Measurements from ENCODE around the gene PCDH9.
"Not testable (repeated sequence)": the region's sequence is repeated elsewhere in the genome, so short reads cannot be mapped to it uniquely, and the experiment has no call there.

The PCDH9 gene

GRCh38 chr13:66623129-66623820, 606.9 kb downstream of the PCDH9 start:
- DNase-seq (ENCODE audit: extremely low read depth, insufficient read length) = no peak
- no peaks in the 10 kb centered on the region for H3K27me3 ChIP-seq (replicated peaks; ENCODE audit: control insufficient read depth, insufficient read depth, low read length)
- H3K36me3 ChIP-seq (ENCODE audit: control insufficient read depth, insufficient read depth, low read length) = no peaks in the 10 kb centered on the region
- TF ChIP-seq, protein P1, sequence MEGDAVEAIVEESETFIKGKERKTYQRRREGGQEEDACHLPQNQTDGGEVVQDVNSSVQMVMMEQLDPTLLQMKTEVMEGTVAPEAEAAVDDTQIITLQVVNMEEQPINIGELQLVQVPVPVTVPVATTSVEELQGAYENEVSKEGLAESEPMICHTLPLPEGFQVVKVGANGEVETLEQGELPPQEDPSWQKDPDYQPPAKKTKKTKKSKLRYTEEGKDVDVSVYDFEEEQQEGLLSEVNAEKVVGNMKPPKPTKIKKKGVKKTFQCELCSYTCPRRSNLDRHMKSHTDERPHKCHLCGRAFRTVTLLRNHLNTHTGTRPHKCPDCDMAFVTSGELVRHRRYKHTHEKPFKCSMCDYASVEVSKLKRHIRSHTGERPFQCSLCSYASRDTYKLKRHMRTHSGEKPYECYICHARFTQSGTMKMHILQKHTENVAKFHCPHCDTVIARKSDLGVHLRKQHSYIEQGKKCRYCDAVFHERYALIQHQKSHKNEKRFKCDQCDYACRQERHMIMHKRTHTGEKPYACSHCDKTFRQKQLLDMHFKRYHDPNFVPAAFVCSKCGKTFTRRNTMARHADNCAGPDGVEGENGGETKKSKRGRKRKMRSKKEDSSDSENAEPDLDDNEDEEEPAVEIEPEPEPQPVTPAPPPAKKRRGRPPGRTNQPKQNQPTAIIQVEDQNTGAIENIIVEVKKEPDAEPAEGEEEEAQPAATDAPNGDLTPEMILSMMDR (IDR thresholded peaks at IDR 0.05; ENCODE audit: insufficient read depth, low read length, poor library complexity, severe bottlenecking) = no peak
- no peak overlapping the region for H3K4me3 ChIP-seq (replicated peaks; ENCODE audit: low read depth, low read length)

DNA sequence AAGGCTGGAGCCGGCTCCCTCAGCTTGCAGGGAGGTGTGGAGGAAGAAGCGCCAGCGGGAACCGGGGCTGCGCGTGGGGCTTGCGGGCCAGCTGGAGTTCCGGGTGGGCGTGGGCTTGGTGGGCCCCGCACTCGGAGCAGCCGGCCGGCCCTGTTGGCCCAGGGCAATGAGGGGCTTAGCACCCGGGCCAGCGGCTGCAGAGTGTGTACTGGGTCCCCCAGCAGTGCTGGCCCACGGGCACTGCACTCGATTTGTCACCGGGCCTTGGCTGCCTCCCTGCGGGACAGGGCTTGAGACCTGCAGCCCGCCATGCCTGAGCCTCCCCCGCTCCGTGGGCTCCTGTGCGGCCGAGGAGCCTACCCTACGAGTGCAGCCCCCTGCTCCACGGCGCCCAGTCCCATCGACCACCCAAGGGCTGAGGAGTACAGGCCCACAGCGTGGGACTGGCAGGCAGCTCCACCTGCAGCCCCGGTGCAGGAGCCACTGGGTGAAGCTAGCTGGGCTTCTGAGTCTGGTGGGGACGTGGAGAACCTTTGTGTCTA, 608.2 kb downstream of the PCDH9 start:
- not testable (repeated sequence) for H3K4me3 ChIP-seq (replicated peaks; ENCODE audit: low read depth, low read length); H3K27me3 ChIP-seq (replicated peaks; ENCODE audit: control insufficient read depth, insufficient read depth, low read length); H3K36me3 ChIP-seq (ENCODE audit: control insufficient read depth, insufficient read depth, low read length); DNase-seq (ENCODE audit: extremely low read depth, insufficient read length)

GRCh38 chr13:66618702-66619101, 611.4 kb downstream of the PCDH9 start:
- no peak for DNase-seq (ENCODE audit: extremely low read depth, insufficient read length)
- Histone ChIP-seq H3K4me3 (replicated peaks; ENCODE audit: low read depth, low read length) (no peak overlapping the region), H3K36me3 (ENCODE audit: control insufficient read depth, insufficient read depth, low read length) (no peaks in the 10 kb centered on the region), H3K27me3 (replicated peaks; ENCODE audit: control insufficient read depth, insufficient read depth, low read length) (no peaks in the 10 kb centered on the region)
- TF ChIP-seq, protein P1 (IDR thresholded peaks at IDR 0.05; ENCODE audit: insufficient read depth, low read length, poor library complexity, severe bottlenecking) = no peak

DNA sequence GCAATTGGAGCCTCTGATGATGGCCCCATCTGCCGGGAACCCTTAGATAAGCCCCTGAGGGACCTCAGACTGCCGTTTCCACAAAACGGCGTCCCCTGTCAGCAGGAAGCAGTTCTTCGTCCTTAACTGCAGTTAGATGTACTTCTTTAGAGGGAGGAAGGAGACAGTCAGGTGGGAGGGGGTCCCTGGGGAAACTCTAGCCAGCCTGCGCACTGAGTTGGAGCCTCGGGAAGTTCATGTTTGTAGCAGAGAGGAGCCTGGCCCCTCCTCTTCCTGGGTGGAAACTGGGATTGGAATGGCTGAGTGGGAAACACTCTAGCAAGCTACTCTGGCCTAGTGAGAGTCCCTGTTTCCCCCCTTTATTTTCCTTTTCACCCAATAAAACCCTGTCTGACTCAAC, 612.4 kb downstream of the PCDH9 start:
- H3K36me3 ChIP-seq (ENCODE audit: control insufficient read depth, insufficient read depth, low read length) = no peaks in the 10 kb centered on the region
- no peak for DNase-seq (ENCODE audit: extremely low read depth, insufficient read length)
- no peak overlapping the region for H3K4me3 ChIP-seq (replicated peaks; ENCODE audit: low read depth, low read length)
- TF ChIP-seq, protein P1 (IDR thresholded peaks at IDR 0.05; ENCODE audit: insufficient read depth, low read length, poor library complexity, severe bottlenecking) = no peak
- H3K27me3 ChIP-seq (replicated peaks; ENCODE audit: control insufficient read depth, insufficient read depth, low read length) = no peaks in the 10 kb centered on the region

DNA sequence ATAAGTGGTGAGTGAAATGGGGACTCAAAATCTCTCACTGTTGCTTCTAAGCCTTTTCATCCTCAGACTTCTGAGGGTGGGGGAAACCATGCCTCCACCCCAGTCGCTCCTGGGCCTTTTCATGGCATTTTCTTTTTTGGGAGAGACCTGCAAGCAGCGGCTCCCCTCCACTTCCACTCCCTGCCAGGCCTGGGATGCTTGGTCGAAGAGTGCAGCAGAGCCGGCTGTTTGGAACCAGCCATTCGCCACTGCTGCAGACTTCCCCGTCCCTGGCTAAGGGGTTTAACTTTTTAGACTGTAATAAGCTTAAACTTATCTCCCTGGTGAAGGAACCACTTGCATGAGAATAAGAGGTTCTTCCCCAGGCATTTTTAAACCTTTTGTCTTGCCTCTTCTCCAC, 617.2 kb downstream of the PCDH9 start:
- TF ChIP-seq, protein P1 (IDR thresholded peaks at IDR 0.05; ENCODE audit: insufficient read depth, low read length, poor library complexity, severe bottlenecking) = no peak
- no peaks in the 10 kb centered on the region for H3K27me3 ChIP-seq (replicated peaks; ENCODE audit: control insufficient read depth, insufficient read depth, low read length)
- no peak overlapping the region for H3K4me3 ChIP-seq (replicated peaks; ENCODE audit: low read depth, low read length)
- DNase-seq (ENCODE audit: extremely low read depth, insufficient read length) = no peak
- no peaks in the 10 kb centered on the region for H3K36me3 ChIP-seq (ENCODE audit: control insufficient read depth, insufficient read depth, low read length)

- no peaks in the 10 kb centered on the region for H3K27me3 ChIP-seq (replicated peaks; ENCODE audit: control insufficient read depth, insufficient read depth, low read length)
- no peak for DNase-seq (ENCODE audit: extremely low read depth, insufficient read length)
- no peaks in the 10 kb centered on the region for H3K36me3 ChIP-seq (ENCODE audit: control insufficient read depth, insufficient read depth, low read length)
- TF ChIP-seq, protein P1 (IDR thresholded peaks at IDR 0.05; ENCODE audit: insufficient read depth, low read length, poor library complexity, severe bottlenecking) = no peak
- H3K4me3 ChIP-seq (replicated peaks; ENCODE audit: low read depth, low read length) = no peak overlapping the region
Observed at GRCh38 chr13:66586489-66586888, 643.6 kb downstream of the PCDH9 start.
